ENCODE measurements around the gene PAK5.
"Not testable (repeated sequence)": the region's sequence is repeated elsewhere in the genome, so short reads cannot be mapped to it uniquely, and the experiment has no call there.

The PAK5 gene

GRCh38 chr20:9677100-9677623 lies 161.7 kb downstream of the PAK5 start:
- Histone ChIP-seq H3K4me3 (ENCODE audit: low read depth, low read length) (no peak overlapping the region), H3K36me3 (ENCODE audit: control insufficient read depth, insufficient read depth, low read length) (no peaks in the 10 kb centered on the region), H3K9ac (ENCODE audit: low read depth, low read length) (no peak overlapping the region), H3K4me1 (ENCODE audit: control insufficient read depth, insufficient read depth, low read length) (no peaks in the 10 kb centered on the region), H3K9me3 (ENCODE audit: control insufficient read depth, insufficient read depth, low read length) (no peaks in the 10 kb centered on the region), H3K27me3 (ENCODE audit: control insufficient read depth, insufficient read depth, low read length) (no peaks in the 10 kb centered on the region)

- Histone ChIP-seq H3K27me3 (ENCODE audit: control insufficient read depth, insufficient read depth, low read length) (no peaks in the 10 kb centered on the region), H3K9me3 (ENCODE audit: control insufficient read depth, insufficient read depth, low read length) (no peaks in the 10 kb centered on the region), H3K9ac (ENCODE audit: low read depth, low read length) (no peak overlapping the region), H3K4me1 (ENCODE audit: control insufficient read depth, insufficient read depth, low read length) (no peaks in the 10 kb centered on the region), H3K36me3 (ENCODE audit: control insufficient read depth, insufficient read depth, low read length) (no peaks in the 10 kb centered on the region), H3K4me3 (ENCODE audit: low read depth, low read length) (no peak overlapping the region)
These were observed 165.9 kb downstream of the PAK5 start for GRCh38 chr20:9672981-9673380.

- Histone ChIP-seq H3K9me3 (ENCODE audit: control insufficient read depth, insufficient read depth, low read length) (no peaks in the 10 kb centered on the region), H3K36me3 (ENCODE audit: control insufficient read depth, insufficient read depth, low read length) (no peaks in the 10 kb centered on the region), H3K4me3 (ENCODE audit: low read depth, low read length) (no peak overlapping the region), H3K4me1 (ENCODE audit: control insufficient read depth, insufficient read depth, low read length) (no peaks in the 10 kb centered on the region), H3K9ac (ENCODE audit: low read depth, low read length) (no peak overlapping the region), H3K27me3 (ENCODE audit: control insufficient read depth, insufficient read depth, low read length) (no peaks in the 10 kb centered on the region)
These were observed 166.8 kb downstream of the PAK5 start for GRCh38 chr20:9672027-9672426.

- Histone ChIP-seq H3K9ac (ENCODE audit: low read depth, low read length) (no peak overlapping the region), H3K4me1 (ENCODE audit: control insufficient read depth, insufficient read depth, low read length) (peaks cover under 1% of the 10 kb centered on the region), H3K4me3 (ENCODE audit: low read depth, low read length) (no peak overlapping the region), H3K9me3 (ENCODE audit: control insufficient read depth, insufficient read depth, low read length) (no peaks in the 10 kb centered on the region), H3K27me3 (ENCODE audit: control insufficient read depth, insufficient read depth, low read length) (no peaks in the 10 kb centered on the region), H3K36me3 (ENCODE audit: control insufficient read depth, insufficient read depth, low read length) (no peaks in the 10 kb centered on the region)
These were observed 170.5 kb downstream of the PAK5 start for GRCh38 chr20:9668381-9668780.

GRCh38 chr20:9663423-9663822 lies 175.5 kb downstream of the PAK5 start:
- H3K9ac ChIP-seq (ENCODE audit: low read depth, low read length), result no peak overlapping the region
- no peak overlapping the region for H3K4me3 ChIP-seq (ENCODE audit: low read depth, low read length)
- no peaks in the 10 kb centered on the region for H3K27me3 ChIP-seq (ENCODE audit: control insufficient read depth, insufficient read depth, low read length)
- no peaks in the 10 kb centered on the region for H3K9me3 ChIP-seq (ENCODE audit: control insufficient read depth, insufficient read depth, low read length)
- H3K4me1 ChIP-seq (ENCODE audit: control insufficient read depth, insufficient read depth, low read length), result peaks cover 4% of the 10 kb centered on the region
- H3K36me3 ChIP-seq (ENCODE audit: control insufficient read depth, insufficient read depth, low read length), result no peaks in the 10 kb centered on the region

- no peak overlapping the region for H3K9ac ChIP-seq (ENCODE audit: low read depth, low read length)
- H3K4me1 ChIP-seq (ENCODE audit: control insufficient read depth, insufficient read depth, low read length), result peaks cover 4% of the 10 kb centered on the region
- no peaks in the 10 kb centered on the region for H3K9me3 ChIP-seq (ENCODE audit: control insufficient read depth, insufficient read depth, low read length)
- no peaks in the 10 kb centered on the region for H3K36me3 ChIP-seq (ENCODE audit: control insufficient read depth, insufficient read depth, low read length)
- no peak overlapping the region for H3K4me3 ChIP-seq (ENCODE audit: low read depth, low read length)
- no peaks in the 10 kb centered on the region for H3K27me3 ChIP-seq (ENCODE audit: control insufficient read depth, insufficient read depth, low read length)
These were observed 178.5 kb downstream of the PAK5 start for GRCh38 chr20:9660236-9660868.

- Histone ChIP-seq H3K36me3 (ENCODE audit: control insufficient read depth, insufficient read depth, low read length) (no peaks in the 10 kb centered on the region), H3K9ac (ENCODE audit: low read depth, low read length) (no peak overlapping the region), H3K4me1 (ENCODE audit: control insufficient read depth, insufficient read depth, low read length) (no peaks in the 10 kb centered on the region), H3K9me3 (ENCODE audit: control insufficient read depth, insufficient read depth, low read length) (no peaks in the 10 kb centered on the region), H3K4me3 (ENCODE audit: low read depth, low read length) (no peak overlapping the region), H3K27me3 (ENCODE audit: control insufficient read depth, insufficient read depth, low read length) (no peaks in the 10 kb centered on the region)
These were observed 191.1 kb downstream of the PAK5 start for GRCh38 chr20:9647741-9648140.

GRCh38 chr20:9646375-9646774 lies 192.5 kb downstream of the PAK5 start:
- Histone ChIP-seq H3K9ac (ENCODE audit: low read depth, low read length) (no peak overlapping the region), H3K4me3 (ENCODE audit: low read depth, low read length) (no peak overlapping the region), H3K36me3 (ENCODE audit: control insufficient read depth, insufficient read depth, low read length) (no peaks in the 10 kb centered on the region), H3K27me3 (ENCODE audit: control insufficient read depth, insufficient read depth, low read length) (no peaks in the 10 kb centered on the region), H3K9me3 (ENCODE audit: control insufficient read depth, insufficient read depth, low read length) (no peaks in the 10 kb centered on the region), H3K4me1 (ENCODE audit: control insufficient read depth, insufficient read depth, low read length) (no peaks in the 10 kb centered on the region)

GRCh38 chr20:9642882-9643281 lies 196.0 kb downstream of the PAK5 start:
- no peaks in the 10 kb centered on the region for H3K27me3 ChIP-seq (ENCODE audit: control insufficient read depth, insufficient read depth, low read length)
- no peak overlapping the region for H3K9ac ChIP-seq (ENCODE audit: low read depth, low read length)
- no peaks in the 10 kb centered on the region for H3K9me3 ChIP-seq (ENCODE audit: control insufficient read depth, insufficient read depth, low read length)
- H3K4me3 ChIP-seq (ENCODE audit: low read depth, low read length), result no peak overlapping the region
- H3K4me1 ChIP-seq (ENCODE audit: control insufficient read depth, insufficient read depth, low read length), result no peaks in the 10 kb centered on the region
- no peaks in the 10 kb centered on the region for H3K36me3 ChIP-seq (ENCODE audit: control insufficient read depth, insufficient read depth, low read length)

GRCh38 chr20:9641499-9642000 lies 197.3 kb downstream of the PAK5 start:
- not testable (repeated sequence) for H3K4me3 ChIP-seq (ENCODE audit: low read depth, low read length); H3K4me1 ChIP-seq (ENCODE audit: control insufficient read depth, insufficient read depth, low read length); H3K9ac ChIP-seq (ENCODE audit: low read depth, low read length); H3K36me3 ChIP-seq (ENCODE audit: control insufficient read depth, insufficient read depth, low read length); H3K27me3 ChIP-seq (ENCODE audit: control insufficient read depth, insufficient read depth, low read length); H3K9me3 ChIP-seq (ENCODE audit: control insufficient read depth, insufficient read depth, low read length)

GRCh38 chr20:9637889-9638288 lies 201.0 kb downstream of the PAK5 start:
- Histone ChIP-seq H3K9ac (ENCODE audit: low read depth, low read length) (no peak overlapping the region), H3K36me3 (ENCODE audit: control insufficient read depth, insufficient read depth, low read length) (no peaks in the 10 kb centered on the region), H3K4me1 (ENCODE audit: control insufficient read depth, insufficient read depth, low read length) (no peaks in the 10 kb centered on the region), H3K4me3 (ENCODE audit: low read depth, low read length) (no peak overlapping the region), H3K9me3 (ENCODE audit: control insufficient read depth, insufficient read depth, low read length) (no peaks in the 10 kb centered on the region), H3K27me3 (ENCODE audit: control insufficient read depth, insufficient read depth, low read length) (no peaks in the 10 kb centered on the region)

GRCh38 chr20:9635750-9636149 lies 203.1 kb downstream of the PAK5 start:
- Histone ChIP-seq H3K9ac (ENCODE audit: low read depth, low read length) (no peak overlapping the region), H3K9me3 (ENCODE audit: control insufficient read depth, insufficient read depth, low read length) (no peaks in the 10 kb centered on the region), H3K27me3 (ENCODE audit: control insufficient read depth, insufficient read depth, low read length) (no peaks in the 10 kb centered on the region), H3K36me3 (ENCODE audit: control insufficient read depth, insufficient read depth, low read length) (no peaks in the 10 kb centered on the region), H3K4me3 (ENCODE audit: low read depth, low read length) (no peak overlapping the region), H3K4me1 (ENCODE audit: control insufficient read depth, insufficient read depth, low read length) (no peaks in the 10 kb centered on the region)

All from iPS-15b (cell line).